ENCODE results near the gene ANTXR1.

Gene ANTXR1

GRCh38 chr2:69075486-69075885, 62.5 kb downstream of the ANTXR1 start:
- no peak for DNase-seq

DNA sequence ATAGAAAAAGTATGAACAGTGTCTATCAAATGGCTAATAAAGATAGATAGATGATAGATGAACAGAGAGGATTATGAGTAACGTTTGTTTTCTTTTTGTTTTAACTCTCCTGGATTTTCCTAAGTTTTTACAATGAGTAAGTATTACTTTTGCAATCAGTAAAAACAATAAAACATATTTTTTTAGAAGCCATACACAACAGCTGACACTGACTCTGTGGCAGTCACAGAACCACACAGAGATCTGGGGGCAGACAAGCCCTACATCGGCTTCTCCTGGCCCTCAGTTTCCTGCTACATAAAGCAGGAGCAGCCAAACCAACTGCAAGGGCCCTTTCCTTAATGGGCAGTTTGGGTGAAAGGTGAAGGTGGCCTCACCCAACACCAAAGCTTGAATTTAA, 63.6 kb downstream of the ANTXR1 start:
- DNase-seq = no peak

GRCh38 chr2:69077252-69077950, 64.4 kb downstream of the ANTXR1 start:
- DNase-seq = no peak

DNA sequence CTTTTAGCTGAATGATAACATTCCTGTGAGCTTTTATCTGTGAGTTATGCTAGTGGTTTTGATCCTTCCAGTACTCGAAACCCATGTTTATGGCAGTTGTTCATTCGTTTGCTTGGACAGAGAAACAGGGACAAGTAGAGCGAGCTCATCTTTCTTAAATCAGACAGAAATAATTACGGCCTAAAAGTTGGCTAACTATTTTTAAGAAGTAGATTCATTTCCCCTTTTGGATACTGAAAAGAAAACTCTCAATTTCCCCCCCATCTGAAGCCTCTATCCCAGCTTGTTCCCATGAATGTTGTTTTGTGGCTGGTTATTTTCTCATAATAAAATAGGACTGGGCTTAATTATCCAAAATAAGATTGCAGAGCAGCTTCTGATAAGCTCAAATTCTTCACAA, 67.1 kb downstream of the ANTXR1 start:
- no peak for DNase-seq

DNA sequence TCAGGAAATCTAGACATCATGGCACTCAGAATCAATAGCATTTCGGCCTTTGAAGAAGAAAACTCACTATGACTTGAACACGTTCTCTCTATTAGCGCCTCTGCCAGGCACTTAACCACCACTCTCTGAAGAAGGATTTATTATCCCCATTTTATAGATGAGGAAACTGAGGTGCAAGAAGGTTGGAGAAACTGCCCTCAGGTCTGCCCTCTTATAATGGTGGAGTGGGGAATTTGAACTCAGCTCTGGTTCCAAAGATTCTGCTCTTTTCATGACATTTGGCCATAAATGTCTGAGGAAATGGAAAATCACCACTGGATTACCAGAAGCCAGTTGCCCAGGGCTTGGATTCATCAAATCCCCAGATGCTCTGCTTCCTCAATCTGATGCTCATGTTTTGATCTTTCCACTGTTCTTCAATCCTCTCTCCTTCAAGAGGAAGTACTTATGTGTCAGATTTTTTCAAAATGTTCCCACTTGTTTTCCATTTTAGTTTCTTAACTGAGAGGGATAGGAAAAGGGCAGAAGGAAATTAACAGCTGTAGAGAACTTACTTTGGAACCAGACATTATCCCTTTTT, 68.1 kb downstream of the ANTXR1 start:
- DNase-seq = no peak

GRCh38 chr2:69081757-69082156, 68.8 kb downstream of the ANTXR1 start:
- DNase-seq = no peak

DNA sequence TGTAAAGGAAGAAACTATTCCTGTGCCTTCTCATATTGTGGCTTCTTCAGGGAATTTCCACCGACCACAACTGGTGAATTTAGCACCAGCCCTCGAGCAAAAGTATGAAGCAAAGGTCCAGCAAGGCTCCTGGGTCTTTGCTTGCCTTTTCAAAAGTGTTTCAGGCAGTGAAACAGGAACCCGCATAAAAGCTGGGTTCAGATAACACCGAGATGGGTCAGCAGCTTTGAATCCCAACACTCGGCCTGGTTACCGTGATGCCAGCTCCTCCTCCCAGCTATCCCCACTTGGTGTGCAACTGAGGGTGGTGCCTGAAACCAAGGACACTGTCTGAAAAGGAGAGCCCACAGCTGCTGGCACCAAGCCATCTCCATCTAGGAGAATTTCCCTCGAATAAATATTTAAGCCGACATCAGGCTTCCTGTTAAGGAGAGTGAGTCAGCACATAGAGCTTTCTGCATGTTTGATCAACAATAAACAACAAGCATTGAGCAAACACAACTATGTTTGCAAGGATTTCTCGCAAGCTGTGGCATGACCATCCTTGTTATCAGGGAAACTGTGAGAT, 69.5 kb downstream of the ANTXR1 start:
- DNase-seq = no peak

- DNase-seq = no peak
Observed at GRCh38 chr2:69083235-69083748, 70.3 kb downstream of the ANTXR1 start.

GRCh38 chr2:69084492-69084891, 71.5 kb downstream of the ANTXR1 start:
- DNase-seq = no peak

- no peak for DNase-seq
Observed at GRCh38 chr2:69086466-69086865, 73.5 kb downstream of the ANTXR1 start.

- DNase-seq = no peak
Observed at GRCh38 chr2:69087211-69087911, 74.4 kb downstream of the ANTXR1 start.

- DNase-seq = no peak
Observed at GRCh38 chr2:69087912-69088240, 74.9 kb downstream of the ANTXR1 start.

GRCh38 chr2:69088466-69088865, 75.5 kb downstream of the ANTXR1 start:
- no peak for DNase-seq

DNA sequence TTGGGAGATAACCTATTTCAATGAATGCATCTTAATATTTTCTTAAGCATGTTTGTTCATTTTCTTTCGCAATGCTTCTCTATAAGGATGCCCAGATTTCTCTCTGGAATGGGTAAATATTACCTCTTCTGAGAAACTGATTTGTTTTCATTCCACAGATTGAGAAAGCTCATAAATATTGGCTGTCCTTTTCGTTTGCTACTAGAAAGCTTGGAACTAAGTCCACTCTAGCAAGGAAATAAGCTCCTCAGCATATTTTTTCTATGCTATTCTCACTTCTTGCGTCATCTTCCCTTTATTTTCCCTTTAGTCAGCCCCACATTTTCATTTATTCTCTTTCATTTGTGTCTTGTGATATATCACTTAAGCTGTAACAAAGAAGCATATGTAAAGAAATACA, 76.3 kb downstream of the ANTXR1 start:
- no peak for DNase-seq

DNA sequence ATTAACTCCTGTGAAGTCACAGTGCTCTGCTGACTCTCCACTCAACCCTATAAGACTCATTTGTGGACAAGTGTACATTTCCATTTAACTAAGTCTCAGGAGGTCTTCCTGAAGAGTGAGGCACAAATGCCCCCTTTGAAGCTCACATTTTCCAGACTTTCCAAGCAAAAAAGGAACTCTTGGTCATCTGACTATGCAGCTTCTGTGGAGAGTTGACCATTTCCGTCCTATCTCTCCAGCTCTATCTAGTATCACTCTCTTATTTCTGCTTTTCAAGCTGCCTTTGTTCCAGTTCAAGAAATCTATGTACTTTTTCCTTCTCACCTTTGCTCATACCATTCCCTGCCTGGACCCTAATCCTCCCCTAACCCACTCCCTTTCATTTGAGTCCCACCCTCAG, 77.0 kb downstream of the ANTXR1 start:
- no peak for DNase-seq

GRCh38 chr2:69090820-69091219, 77.8 kb downstream of the ANTXR1 start:
- no peak for DNase-seq

GRCh38 chr2:69092857-69093256, 79.9 kb downstream of the ANTXR1 start:
- no peak for DNase-seq

DNA sequence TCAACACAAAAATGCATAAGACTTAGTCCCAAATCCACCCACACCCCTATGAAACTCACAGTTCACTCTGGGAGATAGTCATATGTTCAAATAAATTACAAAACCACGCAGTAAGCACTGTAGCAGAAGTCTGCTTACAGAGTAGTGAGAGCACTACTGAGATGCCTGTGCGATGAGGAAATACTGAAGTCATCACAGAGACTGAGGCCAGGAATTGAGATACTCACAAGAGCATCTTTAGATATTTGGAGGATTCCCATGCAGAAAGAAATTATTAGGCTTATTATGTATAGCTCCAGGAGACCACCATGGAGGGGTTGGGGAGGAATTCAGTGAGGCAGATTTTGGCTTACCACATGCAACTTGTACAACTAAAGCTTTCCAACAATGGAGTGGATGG, 82.3 kb downstream of the ANTXR1 start:
- DNase-seq = no peak

DNA sequence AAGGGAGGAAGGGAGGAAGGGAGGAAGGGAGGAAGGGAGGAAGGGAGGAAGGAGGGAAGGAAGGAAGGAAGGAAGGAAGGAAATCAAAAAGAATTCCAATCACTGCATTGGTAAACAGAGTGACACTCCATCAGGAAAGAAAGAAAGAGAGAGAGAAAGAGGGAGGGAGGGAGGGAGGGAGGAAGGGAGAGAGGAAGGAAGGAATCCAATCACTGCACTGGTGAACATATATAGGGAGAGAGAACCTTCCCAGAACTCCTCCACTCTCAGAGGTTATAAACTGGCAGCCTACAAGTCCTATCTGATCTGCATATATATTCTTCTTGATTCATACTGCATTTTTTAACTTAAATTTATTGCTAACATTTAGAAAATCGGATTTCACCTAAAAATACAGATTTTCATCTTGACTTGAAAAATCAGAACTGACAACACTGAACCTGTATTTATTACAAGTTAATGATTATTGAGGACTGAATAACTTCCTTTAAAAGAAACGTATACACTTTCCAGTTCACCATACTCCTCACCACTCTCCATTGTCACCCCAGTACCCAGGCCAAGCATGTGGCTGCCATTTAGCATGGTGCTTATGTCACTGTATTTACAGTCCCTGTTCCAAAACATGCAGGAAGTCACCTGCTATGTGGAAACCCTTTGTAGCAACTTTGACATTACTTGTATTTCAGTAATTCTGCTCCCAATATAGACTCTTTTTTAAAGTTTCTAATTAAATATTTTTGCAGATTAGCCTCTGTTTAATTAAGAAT, 83.5 kb downstream of the ANTXR1 start:
- DNase-seq = no peak

- DNase-seq = no peak
Observed at GRCh38 chr2:69097148-69097610, 84.2 kb downstream of the ANTXR1 start.

DNA sequence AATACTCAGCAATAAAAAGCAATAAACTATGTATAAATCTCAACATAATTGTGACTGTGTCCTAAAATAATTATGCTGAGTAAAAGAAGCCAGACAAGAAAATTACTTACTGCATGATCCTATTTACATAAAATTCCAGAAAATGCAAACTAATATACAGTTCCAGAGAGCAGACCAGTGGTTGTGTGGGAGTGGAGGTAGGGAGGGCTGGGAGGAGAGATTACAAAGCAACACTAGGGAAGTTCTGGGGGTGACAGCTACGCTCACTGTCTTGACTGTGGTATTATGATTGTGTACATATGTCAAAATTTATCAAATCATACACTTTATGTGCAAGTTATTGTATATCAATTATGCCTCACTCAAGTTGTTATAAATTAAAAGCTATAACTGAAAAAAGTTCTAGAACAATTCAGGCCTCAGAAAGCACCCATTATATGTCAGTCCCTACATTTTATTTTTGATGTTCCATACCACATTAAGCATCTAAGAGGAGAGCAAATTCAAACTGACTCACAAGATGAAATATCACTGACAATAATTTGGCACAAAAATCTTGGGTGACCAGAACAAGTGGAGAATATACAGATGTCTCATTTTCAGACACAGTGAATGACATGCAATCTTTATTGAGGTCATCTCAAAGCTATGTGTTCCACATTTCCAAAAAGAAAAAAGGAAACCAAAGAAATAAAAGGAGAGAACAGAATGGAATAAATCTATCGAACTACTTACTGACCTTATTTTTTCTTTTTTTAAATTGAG, 85.1 kb downstream of the ANTXR1 start:
- no peak for DNase-seq

DNA sequence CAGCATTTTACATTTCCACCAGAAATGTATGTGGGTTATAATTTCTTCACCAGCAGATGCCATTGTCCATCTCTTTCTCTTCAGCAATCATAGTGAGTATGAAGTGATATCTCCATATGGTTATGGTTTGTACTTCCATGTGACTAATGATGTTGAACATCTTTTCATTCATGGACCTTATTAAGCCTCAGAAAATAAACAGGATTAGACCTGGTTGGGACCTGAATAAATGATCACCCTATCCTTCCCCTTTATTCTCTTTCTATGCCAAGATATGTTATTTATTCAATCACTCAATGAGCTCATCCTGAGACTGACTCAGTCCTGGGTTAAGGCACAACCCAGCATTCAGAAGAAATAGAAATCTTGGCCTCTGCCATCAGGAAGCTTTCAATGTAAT, 86.6 kb downstream of the ANTXR1 start:
- no peak for DNase-seq

Measured in NCI-H146 (cell line).